GM11168 (cell line): ENCODE results near the gene TRPT1.

Experiments used
- in situ Hi-C: fragments of 300-500 bp; cut with MboI; formaldehyde crosslinking; loops from one replicate; pipeline ENCODE4 v1.12.0; 2022; ENCODE audit warnings: low sequenced_read_pairs; ENCODE audit not compliant: unreplicated experiment

Gene TRPT1

GRCh38 chr11:64211181-64211872, 14.7 kb downstream of the TRPT1 start:
- in situ Hi-C loops, result no loop called here

DNA sequence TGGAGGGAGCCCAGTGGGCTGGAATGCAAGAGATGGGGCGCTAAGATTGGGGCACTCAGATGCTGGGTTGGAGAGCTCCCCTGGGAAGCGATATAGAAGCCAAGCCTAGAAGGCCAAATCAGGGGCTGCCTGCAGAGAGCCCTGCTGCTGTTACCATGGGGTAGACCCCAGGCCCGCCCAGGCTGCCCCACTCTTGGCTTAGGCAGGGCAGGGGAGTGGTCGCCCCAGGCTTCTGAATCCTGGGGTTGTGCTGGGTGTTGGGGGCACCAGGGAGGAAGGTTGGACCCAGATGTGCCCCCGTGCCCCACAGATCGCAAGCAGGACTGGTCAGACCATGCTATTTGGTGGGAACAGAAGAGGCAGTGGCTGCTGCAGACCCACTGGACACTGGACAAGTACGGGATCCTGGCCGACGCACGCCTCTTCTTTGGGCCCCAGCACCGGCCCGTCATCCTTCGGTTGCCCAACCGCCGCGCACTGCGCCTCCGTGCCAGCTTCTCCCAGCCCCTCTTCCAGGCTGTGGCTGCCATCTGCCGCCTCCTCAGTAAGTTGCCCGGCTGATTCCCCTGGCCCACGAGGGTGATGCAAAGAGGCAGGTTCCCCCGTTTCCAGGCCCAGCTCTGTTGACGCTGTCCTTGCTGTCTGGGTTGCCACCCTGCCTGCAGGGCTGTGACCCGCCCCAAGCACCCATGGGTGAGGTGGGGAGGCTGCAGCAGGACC, 15.5 kb downstream of the TRPT1 start:
- in situ Hi-C loops, result no loop called here

DNA sequence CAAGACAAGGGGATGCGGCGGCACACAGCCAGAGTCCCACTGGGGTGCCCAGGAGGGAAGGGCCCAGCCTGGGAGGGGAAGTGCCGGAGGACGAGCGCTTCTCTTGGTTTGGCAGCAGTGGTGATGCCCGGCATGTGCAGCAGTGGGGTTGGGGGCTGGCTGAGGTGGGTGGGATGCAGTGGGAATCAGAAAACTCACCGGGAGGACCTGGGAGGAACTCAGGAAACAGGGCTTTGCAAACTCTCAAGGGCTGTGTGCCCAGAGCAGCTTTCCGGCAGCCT, 16.5 kb downstream of the TRPT1 start:
- in situ Hi-C loops, result no loop called here

DNA sequence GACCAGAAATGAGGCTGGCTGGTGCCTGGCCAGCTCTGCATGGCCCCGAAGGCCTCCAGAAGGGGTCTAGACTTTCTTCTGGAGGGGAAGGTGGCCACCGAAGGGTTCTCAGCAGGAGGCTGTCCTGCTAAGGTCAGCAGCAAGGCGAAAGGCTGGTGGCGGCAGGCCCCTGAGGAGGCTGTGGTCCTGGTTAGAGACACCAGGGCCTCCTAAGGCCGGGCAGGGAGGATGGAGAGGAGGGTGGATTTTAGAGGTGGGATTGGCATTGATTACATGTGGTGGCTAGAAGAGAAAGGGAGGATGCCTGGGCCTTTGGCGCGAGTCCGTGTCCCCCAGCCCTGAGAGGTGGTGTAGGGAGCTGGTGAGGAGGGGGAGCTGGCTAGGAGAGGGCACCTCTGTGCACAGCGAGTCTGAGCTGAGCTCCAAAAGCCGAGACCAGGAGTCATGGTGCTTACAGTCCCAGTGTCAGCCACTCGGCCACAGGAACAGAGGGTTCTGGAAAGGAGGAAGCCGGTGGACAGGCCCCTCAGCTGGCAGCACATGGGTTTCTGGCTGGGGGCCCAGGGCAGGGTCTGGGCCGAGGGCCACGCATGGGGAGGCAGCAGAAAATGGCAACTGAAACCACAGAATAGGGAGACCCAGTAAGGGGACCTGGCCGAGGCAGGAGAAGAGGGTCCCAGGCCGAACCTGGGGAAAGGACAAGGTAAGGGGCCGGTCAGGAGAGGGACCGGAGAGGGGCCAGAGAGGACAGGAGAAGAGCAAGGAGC, 17.0 kb downstream of the TRPT1 start:
- in situ Hi-C loops, result no loop called here

GRCh38 chr11:64208086-64208795, 17.7 kb downstream of the TRPT1 start:
- in situ Hi-C loops, result no loop called here

- in situ Hi-C loops, result no loop called here
Observed at GRCh38 chr11:64207256-64208085, 18.5 kb downstream of the TRPT1 start.

DNA sequence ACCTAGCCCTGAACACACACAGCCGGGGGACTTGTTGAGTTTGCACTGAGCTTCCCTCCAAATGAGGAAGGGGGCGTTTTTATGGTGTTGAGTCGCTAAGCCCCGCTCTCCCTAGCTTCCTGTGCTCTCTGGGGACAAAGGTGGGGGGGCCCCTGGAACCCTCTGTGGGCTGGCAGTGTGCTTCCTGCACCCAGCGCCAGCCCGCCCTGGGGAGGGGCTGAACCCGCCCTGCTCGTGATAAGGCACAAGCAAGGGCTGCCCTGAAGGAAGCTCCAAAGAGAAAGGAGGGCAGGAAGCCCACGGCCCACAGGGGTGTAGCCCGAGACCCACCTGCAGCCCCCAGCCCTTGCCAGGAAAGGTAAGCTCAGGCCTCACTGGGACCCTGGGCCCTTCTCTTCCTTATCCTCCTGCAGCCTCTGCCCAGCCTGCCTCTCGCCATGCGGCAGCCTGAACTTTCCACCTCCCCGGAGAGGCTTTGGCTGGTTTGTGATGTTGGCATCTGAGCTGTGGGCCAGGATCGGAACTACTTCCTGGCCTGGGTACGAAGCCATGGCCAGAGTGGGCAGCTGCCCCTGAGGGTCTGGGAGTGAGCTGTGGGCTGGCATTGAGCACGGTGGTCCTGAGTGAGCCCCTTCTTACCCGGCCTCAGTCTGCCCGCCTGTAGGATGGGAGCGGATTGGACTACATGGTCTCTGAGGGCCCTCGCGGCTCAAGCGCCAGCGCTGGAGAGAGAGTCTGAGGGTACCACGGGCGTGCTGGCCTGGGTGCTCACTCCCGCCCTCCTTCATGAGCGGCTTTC, 19.3 kb downstream of the TRPT1 start, which contains the start of gene FERMT3:
TSS of gene FERMT3 (plus strand) at position 265 of the 799 bp plus-strand sequence. CDS start 644 bp downstream, outside the sequence.
- in situ Hi-C loops, result no loop called here

GRCh38 chr11:64204464-64204989, 21.5 kb downstream of the TRPT1 start:
- in situ Hi-C loops, result no loop called here

- in situ Hi-C loops, result no loop called here
Observed at GRCh38 chr11:64204080-64204440, 21.9 kb downstream of the TRPT1 start.

DNA sequence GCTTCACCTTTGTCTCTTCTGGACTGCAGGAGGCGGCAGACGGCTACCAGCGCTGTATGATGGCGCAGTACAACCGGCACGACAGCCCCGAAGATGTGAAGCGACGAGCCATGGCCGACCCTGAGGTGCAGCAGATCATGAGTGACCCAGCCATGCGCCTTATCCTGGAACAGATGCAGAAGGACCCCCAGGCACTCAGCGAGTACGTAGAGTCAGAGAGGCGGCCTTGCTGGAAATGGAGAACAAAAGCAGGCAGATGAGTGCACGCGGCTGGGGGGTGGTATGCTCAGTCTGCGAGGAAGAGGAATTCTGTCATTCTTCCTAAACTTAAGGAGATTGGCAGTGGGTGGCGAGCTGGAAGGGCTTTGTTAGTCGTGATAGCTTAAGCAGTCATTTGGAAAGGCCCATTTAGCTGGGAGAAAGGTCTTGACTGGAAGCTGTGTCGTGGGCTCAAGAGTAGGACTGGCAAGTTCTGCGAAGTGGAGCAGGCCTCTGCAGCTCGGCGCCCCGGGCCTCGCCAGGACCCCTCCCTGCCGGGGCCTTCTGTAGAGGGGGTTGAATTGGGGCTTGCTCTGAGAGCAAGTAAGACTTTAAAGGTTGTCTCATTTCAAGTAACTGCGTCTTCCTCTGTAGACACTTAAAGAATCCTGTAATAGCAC, 22.4 kb downstream of the TRPT1 start:
- in situ Hi-C loops, result no loop called here

DNA sequence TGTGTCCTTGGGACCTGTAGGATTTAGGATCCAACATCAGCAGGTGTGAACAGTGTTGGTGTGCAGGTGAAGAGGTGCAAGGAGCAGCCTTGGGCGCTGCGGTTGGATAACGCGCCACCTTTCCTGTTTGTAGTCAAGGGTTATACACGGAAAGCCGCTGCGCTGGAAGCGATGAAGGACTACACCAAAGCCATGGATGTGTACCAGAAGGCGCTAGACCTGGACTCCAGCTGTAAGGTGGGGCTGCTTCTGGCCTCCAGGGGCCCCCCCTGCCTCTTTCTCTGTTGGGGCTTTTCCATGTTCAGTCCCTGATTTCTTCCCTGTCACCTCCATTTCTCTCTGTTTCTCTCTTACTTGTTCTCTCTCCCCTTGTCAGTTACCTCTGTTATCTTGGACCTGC, 23.0 kb downstream of the TRPT1 start:
- in situ Hi-C loops, result no loop called here

DNA sequence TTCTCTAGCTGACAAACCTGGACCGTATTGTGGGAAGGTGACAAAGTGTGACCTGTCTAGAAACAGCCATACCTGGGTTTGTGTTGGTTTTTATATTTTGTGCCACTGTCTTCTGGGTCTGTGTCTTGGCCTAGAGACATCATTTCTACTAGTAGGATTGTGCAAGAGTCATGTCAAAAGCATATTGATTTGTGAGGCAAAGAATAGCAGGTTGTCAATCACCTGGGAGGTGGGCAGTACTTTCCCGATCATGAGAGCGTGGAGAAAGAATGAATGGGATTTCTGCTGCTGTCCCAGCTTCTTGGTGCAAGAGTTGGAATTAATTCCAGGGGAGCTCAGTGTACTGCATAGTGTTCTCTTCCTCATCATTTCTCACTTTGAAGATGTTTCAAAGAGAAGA, 24.4 kb downstream of the TRPT1 start:
- in situ Hi-C loops, result no loop called here

- in situ Hi-C loops, result loop anchor here (10.0 kb wide), 1 partner anchor 106 kb away; the partner anchor contains the start of genes CATSPERZ and ESRRA
Observed at GRCh38 chr11:64198511-64198910, 27.5 kb downstream of the TRPT1 start.

DNA sequence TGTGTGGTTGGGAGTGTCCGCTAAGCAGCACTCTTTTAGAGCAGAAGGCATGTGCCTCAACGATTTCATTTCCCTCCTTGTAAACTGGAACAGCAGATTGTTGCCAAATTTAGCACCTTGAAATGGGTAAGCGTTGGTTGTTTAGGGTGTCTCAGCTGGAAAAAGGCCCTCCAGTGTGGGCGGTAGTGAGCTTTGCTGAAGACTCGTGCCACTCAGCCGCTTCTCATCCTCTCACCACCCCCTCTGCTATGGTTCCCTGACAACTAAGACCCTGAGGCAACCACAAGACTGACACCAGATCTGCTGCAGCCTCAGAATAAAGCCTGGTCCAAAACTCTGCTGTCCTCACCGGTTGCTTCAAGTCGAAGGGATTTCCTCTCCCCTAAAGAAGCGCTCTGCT, 29.4 kb downstream of the TRPT1 start:
- in situ Hi-C loops, result loop anchor here (10.0 kb wide), 1 partner anchor 108 kb away; the partner anchor contains the start of genes CATSPERZ and ESRRA

- in situ Hi-C loops, result loop anchor here (10.0 kb wide), 1 partner anchor 112 kb away; the partner anchor contains the start of genes CATSPERZ and ESRRA
Observed at GRCh38 chr11:64192434-64192833, 33.6 kb downstream of the TRPT1 start.

DNA sequence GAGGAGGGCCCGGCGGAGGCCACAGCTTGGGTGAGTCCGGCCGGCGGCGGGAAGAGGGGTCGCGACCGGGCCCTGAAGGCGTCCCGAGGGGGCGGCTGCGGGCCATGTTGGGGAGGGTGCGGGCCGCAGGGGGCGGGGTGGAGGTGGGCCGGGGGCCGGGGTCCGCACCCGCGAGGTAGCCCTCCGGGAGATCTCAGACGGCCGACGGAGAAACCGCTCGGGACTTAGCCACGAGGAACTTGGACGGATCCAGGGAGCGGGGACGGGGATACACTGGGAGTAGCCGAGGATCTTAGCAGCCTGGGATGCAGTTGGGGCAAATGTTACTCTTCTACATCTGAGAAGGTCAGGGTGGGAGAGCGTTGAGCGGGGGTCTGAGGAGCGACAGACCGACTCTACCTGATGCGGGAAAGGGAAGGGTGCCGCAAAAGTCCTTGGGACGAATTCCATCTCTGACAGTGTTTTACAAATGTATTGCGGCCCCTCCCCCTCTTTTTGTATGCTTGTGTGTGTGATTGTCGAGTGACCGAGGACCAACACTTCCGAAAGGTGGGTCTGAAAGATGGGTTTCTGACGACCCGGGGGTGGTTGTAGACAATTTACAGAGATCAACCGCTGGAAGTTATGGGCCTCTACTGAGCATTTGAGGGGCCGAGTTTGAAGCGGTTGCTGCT, 39.4 kb downstream of the TRPT1 start:
- in situ Hi-C loops, result no loop called here

GRCh38 chr11:64185693-64186491, 40.1 kb downstream of the TRPT1 start, which contains the start of gene STIP1:
STIP1 (plus strand) TSS chr11:64186171; CDS start chr11:64186262, 91 bp downstream.
- in situ Hi-C loops, result no loop called here
